HL-60 (cell line): ENCODE results near the gene CDH23.

Source experiments
- CTCF ChIP-seq: IDR thresholded peaks from one replicate; pipeline ENCODE4 v1.5.1; 2011; ENCODE audit warnings: low read length, control low read depth, inconsistent platforms; ENCODE audit not compliant: insufficient read depth
- POLR2AphosphoS5 ChIP-seq: IDR thresholded peaks from 2 replicates; pipeline ENCODE4 v1.6.1; 2012; ENCODE audit warnings: low read depth
- TF ChIP-seq, protein P1 (sequence below): IDR thresholded peaks from 2 replicates; pipeline ENCODE4 v1.6.1; 2012; ENCODE audit warnings: low read depth; ENCODE audit not compliant: insufficient replicate concordance

GRCh38 chr10:71777213-71777985 is 380.7 kb downstream of the CDH23 start:
- TF ChIP-seq, protein P1, sequence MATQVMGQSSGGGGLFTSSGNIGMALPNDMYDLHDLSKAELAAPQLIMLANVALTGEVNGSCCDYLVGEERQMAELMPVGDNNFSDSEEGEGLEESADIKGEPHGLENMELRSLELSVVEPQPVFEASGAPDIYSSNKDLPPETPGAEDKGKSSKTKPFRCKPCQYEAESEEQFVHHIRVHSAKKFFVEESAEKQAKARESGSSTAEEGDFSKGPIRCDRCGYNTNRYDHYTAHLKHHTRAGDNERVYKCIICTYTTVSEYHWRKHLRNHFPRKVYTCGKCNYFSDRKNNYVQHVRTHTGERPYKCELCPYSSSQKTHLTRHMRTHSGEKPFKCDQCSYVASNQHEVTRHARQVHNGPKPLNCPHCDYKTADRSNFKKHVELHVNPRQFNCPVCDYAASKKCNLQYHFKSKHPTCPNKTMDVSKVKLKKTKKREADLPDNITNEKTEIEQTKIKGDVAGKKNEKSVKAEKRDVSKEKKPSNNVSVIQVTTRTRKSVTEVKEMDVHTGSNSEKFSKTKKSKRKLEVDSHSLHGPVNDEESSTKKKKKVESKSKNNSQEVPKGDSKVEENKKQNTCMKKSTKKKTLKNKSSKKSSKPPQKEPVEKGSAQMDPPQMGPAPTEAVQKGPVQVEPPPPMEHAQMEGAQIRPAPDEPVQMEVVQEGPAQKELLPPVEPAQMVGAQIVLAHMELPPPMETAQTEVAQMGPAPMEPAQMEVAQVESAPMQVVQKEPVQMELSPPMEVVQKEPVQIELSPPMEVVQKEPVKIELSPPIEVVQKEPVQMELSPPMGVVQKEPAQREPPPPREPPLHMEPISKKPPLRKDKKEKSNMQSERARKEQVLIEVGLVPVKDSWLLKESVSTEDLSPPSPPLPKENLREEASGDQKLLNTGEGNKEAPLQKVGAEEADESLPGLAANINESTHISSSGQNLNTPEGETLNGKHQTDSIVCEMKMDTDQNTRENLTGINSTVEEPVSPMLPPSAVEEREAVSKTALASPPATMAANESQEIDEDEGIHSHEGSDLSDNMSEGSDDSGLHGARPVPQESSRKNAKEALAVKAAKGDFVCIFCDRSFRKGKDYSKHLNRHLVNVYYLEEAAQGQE = no peak
- no peak for TF ChIP-seq CTCF
- no peak for TF ChIP-seq POLR2AphosphoS5
